Right lobe of liver (tissue), 4 donors: ENCODE results near the gene EMX1.

Experiments
- POLR2A ChIP-seq: fragments of 450-650 bp; IDR thresholded peaks from one replicate; pipeline ENCODE4 v1.6.1; 2017; ENCODE audit warnings: antibody characterized with exemption, mild to moderate bottlenecking
- TF ChIP-seq, protein P1 (sequence below), 4 donors: fragments of 200-600 bp in 3 of 4; fragments of 450-650 bp in 1 of 4; IDR thresholded peaks; one replicate each; pipeline versions ENCODE4 v1.5.1 to v1.8.0; 2016 to 2022; ENCODE audit warnings: antibody characterized with exemption in 4 of 4, mild to moderate bottlenecking in 2 of 4
- donor health status: DM: no; HTN: no; CAD: no.
- donor health status: DM: no; HTN: no; CAD: no.
- donor health status: DM: no; HTN: yes; CAD: no.

DNA sequence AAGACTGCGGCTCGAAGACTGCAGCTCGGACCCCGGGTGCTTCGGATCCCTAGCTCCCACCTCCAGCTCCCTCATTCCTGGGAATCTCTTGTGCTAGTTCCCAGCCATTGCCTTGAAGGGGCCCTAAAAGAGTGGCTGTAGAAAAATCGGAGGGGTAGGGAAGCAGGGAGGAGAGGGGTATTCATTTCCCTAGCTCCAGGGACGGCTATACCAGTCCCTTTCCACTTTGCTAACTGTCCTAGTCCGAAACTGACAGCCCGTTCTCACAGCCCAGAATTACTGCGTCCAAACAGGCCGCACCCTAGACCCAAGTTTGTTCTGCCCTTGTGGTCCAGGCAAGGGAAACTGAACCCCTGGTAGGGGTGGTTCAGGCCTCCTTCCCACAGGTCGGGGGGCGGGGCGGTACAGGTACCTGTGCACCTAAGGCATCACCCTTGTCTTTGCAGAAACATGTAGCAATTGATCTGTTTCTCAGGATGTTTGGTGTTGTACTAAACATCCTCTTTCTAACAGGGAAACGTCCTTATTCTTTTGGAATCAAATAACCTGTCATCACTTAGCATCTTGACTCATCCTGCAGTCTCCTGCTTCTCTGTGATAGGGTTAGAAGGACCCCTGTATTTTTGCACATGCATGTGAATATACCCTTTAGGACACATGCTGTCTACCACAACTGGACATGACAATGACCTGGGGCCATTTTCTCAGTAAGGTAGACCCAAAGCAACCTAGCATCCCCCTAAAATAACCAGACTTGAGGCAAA, 4.0 kb downstream of the EMX1 start:
- no peak for TF ChIP-seq POLR2A
- TF ChIP-seq, protein P1, sequence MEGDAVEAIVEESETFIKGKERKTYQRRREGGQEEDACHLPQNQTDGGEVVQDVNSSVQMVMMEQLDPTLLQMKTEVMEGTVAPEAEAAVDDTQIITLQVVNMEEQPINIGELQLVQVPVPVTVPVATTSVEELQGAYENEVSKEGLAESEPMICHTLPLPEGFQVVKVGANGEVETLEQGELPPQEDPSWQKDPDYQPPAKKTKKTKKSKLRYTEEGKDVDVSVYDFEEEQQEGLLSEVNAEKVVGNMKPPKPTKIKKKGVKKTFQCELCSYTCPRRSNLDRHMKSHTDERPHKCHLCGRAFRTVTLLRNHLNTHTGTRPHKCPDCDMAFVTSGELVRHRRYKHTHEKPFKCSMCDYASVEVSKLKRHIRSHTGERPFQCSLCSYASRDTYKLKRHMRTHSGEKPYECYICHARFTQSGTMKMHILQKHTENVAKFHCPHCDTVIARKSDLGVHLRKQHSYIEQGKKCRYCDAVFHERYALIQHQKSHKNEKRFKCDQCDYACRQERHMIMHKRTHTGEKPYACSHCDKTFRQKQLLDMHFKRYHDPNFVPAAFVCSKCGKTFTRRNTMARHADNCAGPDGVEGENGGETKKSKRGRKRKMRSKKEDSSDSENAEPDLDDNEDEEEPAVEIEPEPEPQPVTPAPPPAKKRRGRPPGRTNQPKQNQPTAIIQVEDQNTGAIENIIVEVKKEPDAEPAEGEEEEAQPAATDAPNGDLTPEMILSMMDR (IDR thresholded peaks at IDR 0.05) = no peak
